NCI-H69 (cell line): Measurements from ENCODE around the gene DLG4.

Experiments
- DNase-seq: peaks from one replicate; lab custom pipeline; 2025; lab: John Stamatoyannopoulos, UW

DLG4 gene

DNA sequence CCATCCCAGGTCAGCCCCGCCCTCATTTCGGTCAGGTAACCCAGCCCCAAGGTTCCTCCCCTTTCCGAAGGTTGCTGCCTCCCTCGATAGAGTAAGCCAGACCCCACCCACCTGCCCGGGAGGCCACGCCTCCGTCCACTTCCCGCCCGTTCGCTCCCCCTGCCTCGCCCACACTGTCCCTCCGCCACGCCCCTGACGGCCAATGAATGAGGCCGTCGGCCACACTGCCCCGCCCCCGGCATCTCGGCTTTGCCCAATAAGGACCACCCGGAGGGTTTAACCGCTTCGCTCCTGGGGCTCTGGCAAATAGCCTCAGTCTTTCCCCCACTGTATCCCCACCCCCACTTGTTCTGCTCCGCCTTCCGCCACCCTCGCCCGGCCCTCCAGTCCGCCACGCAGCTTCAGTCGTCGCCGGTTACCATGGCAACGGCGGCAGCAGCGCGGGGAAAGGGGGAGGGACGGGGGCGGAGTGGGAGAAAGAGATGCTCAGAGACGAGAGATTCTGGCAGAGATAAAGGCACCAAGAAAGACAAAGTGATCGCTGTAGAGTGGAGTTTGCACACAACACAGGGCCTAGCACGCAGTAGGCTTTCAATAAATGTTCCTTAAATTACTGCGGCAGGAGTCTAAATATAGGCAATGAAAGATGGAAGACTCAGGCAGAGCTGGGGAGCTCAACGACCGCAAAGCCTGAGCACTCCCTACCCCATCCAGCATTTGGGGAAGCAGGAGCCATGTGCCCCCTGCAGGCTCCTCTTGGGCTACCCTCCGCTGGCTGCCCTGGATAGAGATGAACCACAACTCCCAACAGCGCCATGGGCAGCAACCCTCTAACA, 5.1 kb downstream of the DLG4 start:
- DNase-seq: peak; percentile 97

GRCh38 chr17:7213895-7214299, 5.7 kb downstream of the DLG4 start:
- DNase-seq: peak; percentile 96

DNA sequence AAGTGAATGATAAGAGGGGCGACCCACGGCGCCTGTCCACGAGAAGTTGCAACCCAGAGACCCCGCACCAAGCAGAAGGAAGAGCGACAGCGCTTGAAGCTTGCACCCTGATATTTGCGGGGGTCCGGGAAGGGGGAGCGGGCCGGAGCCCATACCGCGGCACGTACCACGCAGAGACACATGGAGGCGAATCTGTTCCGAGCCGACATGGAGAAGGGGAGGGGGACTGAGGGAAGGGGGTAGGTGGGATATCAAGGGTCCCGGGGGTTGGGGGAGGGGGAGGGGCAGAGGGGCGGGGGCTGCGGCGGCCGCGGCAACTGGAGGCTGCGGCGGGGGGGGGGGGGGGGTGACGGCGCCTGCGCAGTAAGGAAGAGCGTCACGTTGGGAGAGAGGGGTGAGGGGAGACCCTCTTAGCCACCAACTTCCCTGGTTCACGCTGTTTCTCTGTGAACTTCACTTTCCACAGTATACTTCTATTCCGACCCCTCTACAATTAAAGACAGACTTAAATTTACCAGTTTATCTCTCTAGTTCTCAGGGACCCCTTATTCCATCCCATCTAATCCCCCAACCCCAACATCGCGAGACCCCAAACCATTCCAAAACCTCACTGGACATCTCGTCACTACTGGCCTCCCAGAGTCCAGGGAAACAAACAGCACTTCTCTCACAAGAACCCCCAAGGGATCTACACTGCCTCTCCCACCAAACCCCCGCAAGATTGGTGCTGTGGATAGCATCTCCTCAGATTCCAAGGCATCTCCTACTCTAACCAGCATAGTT, 8.0 kb downstream of the DLG4 start:
- DNase-seq: peak; percentile 35

GRCh38 chr17:7208754-7209460, 10.7 kb downstream of the DLG4 start:
- no peak for DNase-seq

DNA sequence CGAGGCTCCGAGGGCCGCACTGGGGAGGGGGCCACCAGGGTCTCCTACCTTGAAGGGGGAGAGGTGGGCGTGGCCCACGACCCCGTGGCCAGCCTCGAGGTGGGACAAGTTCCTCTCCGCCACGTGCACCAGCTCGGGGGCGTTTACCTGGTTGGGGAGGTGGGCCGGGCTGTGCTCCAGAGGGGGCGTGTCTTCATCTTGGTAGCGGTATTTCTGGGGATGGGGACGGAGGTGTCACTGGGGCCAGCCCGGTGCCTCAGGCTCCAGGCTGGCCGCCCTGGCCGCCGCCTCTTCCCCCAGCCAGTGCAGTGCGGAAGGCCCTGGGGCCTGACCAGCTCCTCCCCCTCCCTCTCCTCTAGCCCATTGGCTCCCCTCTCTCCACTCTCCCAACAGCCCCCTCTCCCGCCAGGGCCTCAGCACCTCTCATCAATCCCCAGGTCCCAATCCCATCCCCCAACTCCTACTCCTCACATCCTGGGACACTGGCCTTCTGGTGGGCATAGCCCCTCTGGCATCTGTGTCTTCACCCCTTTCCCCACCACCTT, 11.5 kb downstream of the DLG4 start:
- no peak for DNase-seq

GRCh38 chr17:7207120-7208001, 12.3 kb downstream of the DLG4 start:
- no peak for DNase-seq

DNA sequence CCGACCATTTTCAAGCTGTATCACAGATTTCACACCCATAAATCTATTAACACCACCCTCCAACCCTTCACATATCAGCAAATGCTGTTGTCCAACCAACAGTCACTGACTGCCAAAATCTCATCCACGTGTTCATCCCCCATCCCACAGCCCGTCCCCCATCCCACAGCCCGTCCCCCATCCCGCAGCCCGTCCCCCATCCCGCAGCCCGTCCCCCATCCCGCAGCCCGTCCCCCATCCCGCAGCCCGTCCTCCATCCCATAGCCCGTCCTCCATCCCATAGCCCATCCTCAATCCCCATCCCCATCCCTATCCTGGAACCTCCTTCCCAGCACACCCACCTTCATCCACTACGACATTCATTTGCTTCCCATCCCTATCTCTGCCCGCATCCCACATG, 14.1 kb downstream of the DLG4 start:
- DNase-seq: no peak

GRCh38 chr17:7204828-7205461, 14.7 kb downstream of the DLG4 start:
- peak; percentile 94 for DNase-seq

- peak; percentile 74 for DNase-seq
Measured at GRCh38 chr17:7204336-7204735, 15.3 kb downstream of the DLG4 start.

- no peak for DNase-seq
Measured at GRCh38 chr17:7203391-7203790, 16.2 kb downstream of the DLG4 start.

- DNase-seq: no peak
Measured at GRCh38 chr17:7196651-7197401, 22.8 kb downstream of the DLG4 start.

- DNase-seq: no peak
Measured at GRCh38 chr17:7195971-7196370, 23.7 kb downstream of the DLG4 start.

- peak; percentile 38 for DNase-seq
Measured at GRCh38 chr17:7192271-7192937, 27.2 kb downstream of the DLG4 start.

GRCh38 chr17:7191571-7192270, 27.9 kb downstream of the DLG4 start:
- peak; percentile 28 for DNase-seq

- DNase-seq: no peak
Measured at GRCh38 chr17:7191069-7191468, 28.6 kb downstream of the DLG4 start.

DNA sequence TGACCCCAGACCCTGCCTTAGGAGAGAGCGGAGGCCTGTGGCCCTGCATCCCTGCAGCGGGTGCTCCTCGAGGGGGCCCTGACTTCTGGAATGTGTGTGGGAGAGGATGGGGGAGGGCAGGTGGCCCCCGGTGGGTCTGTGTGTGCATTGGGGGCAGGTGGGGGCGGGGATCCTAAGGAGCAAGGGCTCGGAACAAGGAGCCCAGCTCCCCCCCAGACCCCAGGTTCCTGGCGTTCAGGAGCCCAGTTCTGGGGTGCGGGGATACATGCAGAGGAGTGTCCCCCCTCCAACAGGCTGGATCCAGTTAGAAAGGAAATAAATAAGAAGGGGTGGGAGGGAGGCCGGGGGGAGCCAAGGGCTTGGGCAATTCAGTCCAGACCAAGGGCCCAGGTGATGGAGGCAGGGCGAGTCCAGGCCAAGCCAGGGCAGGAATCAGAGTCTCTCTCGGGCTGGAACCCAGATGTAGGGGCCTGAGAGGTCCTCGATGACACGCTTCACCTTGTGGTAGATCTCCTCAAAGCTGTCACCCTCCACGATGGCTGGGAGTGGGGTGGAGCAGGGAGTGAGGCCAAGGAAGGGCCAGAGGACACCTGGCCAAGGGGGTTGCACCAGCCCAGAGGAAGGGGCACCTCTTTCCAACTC, 29.2 kb downstream of the DLG4 start:
- no peak for DNase-seq

- DNase-seq: no peak
Measured at GRCh38 chr17:7186241-7186640, 33.4 kb downstream of the DLG4 start.

DNA sequence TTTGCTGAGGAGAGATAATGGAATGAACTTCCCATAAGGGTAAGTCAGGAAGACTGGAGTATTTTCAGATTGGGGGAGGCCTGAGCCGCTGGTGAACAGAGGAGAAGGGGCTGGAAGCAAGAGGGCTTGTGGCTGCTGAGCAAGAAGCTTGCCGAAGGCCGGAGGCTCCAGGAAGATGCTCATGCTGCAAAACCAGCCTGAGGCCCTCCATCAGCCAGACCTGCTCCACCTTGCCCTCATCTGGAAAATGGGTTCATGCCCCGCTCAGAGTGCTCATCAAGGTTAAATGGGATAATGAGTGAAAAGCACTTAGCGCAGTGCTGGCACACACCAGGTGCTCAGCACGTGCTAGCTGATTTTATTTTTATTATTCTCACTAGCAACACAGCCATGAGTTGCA, 35.0 kb downstream of the DLG4 start:
- DNase-seq: no peak
